ENCODE data around the gene NCBP2.

Gene NCBP2

GRCh38 chr3:196985954-196986885 lies 43.9 kb upstream of the NCBP2 start:
- no peak for DNase-seq (ENCODE audit: extremely low read depth, low read depth)
- no peak for TF ChIP-seq CTCF (IDR thresholded peaks at IDR 0.05; ENCODE audit: low read depth, low read length, missing control alignments)
- H3K4me3 ChIP-seq (replicated peaks; ENCODE audit: low read depth, low read length) = no peak overlapping the region

GRCh38 chr3:196985298-196985697 lies 43.0 kb upstream of the NCBP2 start:
- no peak for DNase-seq (ENCODE audit: extremely low read depth, low read depth)
- TF ChIP-seq CTCF (IDR thresholded peaks at IDR 0.05; ENCODE audit: low read depth, low read length, missing control alignments) = no peak
- no peak overlapping the region for H3K4me3 ChIP-seq (replicated peaks; ENCODE audit: low read depth, low read length)

- no peak for TF ChIP-seq CTCF (IDR thresholded peaks at IDR 0.05; ENCODE audit: low read depth, low read length, missing control alignments)
- DNase-seq (ENCODE audit: extremely low read depth, low read depth) = no peak
- H3K4me3 ChIP-seq (replicated peaks; ENCODE audit: low read depth, low read length) = no peak overlapping the region
Observed at GRCh38 chr3:196983186-196983585, 40.9 kb upstream of the NCBP2 start.

- no peak overlapping the region for H3K4me3 ChIP-seq (replicated peaks; ENCODE audit: low read depth, low read length)
- no peak for DNase-seq (ENCODE audit: extremely low read depth, low read depth)
- TF ChIP-seq CTCF (IDR thresholded peaks at IDR 0.05; ENCODE audit: low read depth, low read length, missing control alignments) = no peak
Observed at GRCh38 chr3:196981657-196982056, 39.3 kb upstream of the NCBP2 start.

GRCh38 chr3:196979545-196979944 lies 37.2 kb upstream of the NCBP2 start:
- H3K4me3 ChIP-seq (replicated peaks; ENCODE audit: low read depth, low read length) = no peak overlapping the region
- TF ChIP-seq CTCF (IDR thresholded peaks at IDR 0.05; ENCODE audit: low read depth, low read length, missing control alignments) = no peak
- DNase-seq (ENCODE audit: extremely low read depth, low read depth) = no peak

GRCh38 chr3:196976941-196977340 lies 34.6 kb upstream of the NCBP2 start:
- DNase-seq (ENCODE audit: extremely low read depth, low read depth) = no peak
- TF ChIP-seq CTCF (IDR thresholded peaks at IDR 0.05; ENCODE audit: low read depth, low read length, missing control alignments) = no peak
- H3K4me3 ChIP-seq (replicated peaks; ENCODE audit: low read depth, low read length) = no peak overlapping the region
